HG02678 (cell line): ENCODE data around the gene SORBS2.
"Not testable (repeated sequence)": the region's sequence is repeated elsewhere in the genome, so short reads cannot be mapped to it uniquely, and the experiment has no call there.

Source experiments
- ATAC-seq: cut with Tn5 transposase; IDR thresholded peaks from one replicate; pipeline ENCODE4 v1.9.1; 2021; ENCODE audit warnings: mild to moderate bottlenecking, moderate library complexity; ENCODE audit not compliant: unreplicated experiment

SORBS2 gene

GRCh38 chr4:185567381-185568376 is 244.3 kb downstream of the SORBS2 start:
- ATAC-seq = no peak

GRCh38 chr4:185566972-185567371 is 245.0 kb downstream of the SORBS2 start:
- ATAC-seq = no peak

- ATAC-seq = no peak
These were observed 245.6 kb downstream of the SORBS2 start for GRCh38 chr4:185566425-185566824.

- no peak for ATAC-seq
These were observed 246.3 kb downstream of the SORBS2 start for GRCh38 chr4:185565696-185566095.

GRCh38 chr4:185564349-185564748 is 247.6 kb downstream of the SORBS2 start:
- no peak for ATAC-seq

GRCh38 chr4:185562531-185562930 is 249.5 kb downstream of the SORBS2 start:
- no peak for ATAC-seq

- ATAC-seq = no peak
These were observed 251.7 kb downstream of the SORBS2 start for GRCh38 chr4:185560316-185560715.

GRCh38 chr4:185559915-185560281 is 252.1 kb downstream of the SORBS2 start:
- ATAC-seq = no peak

- ATAC-seq = not testable (repeated sequence)
These were observed 252.6 kb downstream of the SORBS2 start for GRCh38 chr4:185559251-185559914.

- ATAC-seq = no peak
These were observed 257.4 kb downstream of the SORBS2 start for GRCh38 chr4:185554365-185555126.

- no peak for ATAC-seq
These were observed 259.7 kb downstream of the SORBS2 start for GRCh38 chr4:185552254-185552653.

- no peak for ATAC-seq
These were observed 261.1 kb downstream of the SORBS2 start for GRCh38 chr4:185550933-185551332.

- ATAC-seq = no peak
These were observed 262.8 kb downstream of the SORBS2 start for GRCh38 chr4:185549095-185549639.

- ATAC-seq = no peak
These were observed 263.4 kb downstream of the SORBS2 start for GRCh38 chr4:185548587-185548986.

GRCh38 chr4:185546335-185546734 is 265.7 kb downstream of the SORBS2 start:
- no peak for ATAC-seq

GRCh38 chr4:185542626-185543315 is 269.2 kb downstream of the SORBS2 start:
- no peak for ATAC-seq

GRCh38 chr4:185541251-185541727 is 270.7 kb downstream of the SORBS2 start:
- ATAC-seq = no peak

GRCh38 chr4:185540487-185541120 is 271.4 kb downstream of the SORBS2 start:
- no peak for ATAC-seq

GRCh38 chr4:185540040-185540439 is 272.0 kb downstream of the SORBS2 start:
- ATAC-seq = no peak

- no peak for ATAC-seq
These were observed 273.2 kb downstream of the SORBS2 start for GRCh38 chr4:185538806-185539205.
